SK-N-MC (cell line): Measurements from ENCODE around the gene FRMD6.

Experiments used
- DNase-seq: peaks from one replicate; pipeline ENCODE4 v3.0.0-alpha.2; 2011; ENCODE audit warnings: low read depth, low spot score
- H3K27ac ChIP-seq: fragments of 200-600 bp; sonication (generic); 2 replicates; pipeline ENCODE4 v1.5.1; 2016; ENCODE audit warnings: mixed run types
- H3K36me3 ChIP-seq: fragments of 200-600 bp; sonication (generic); 2 replicates; pipeline ENCODE4 v1.6.1; 2017; ENCODE audit warnings: antibody characterized with exemption, low read length, mixed read lengths; ENCODE audit not compliant: insufficient read depth
- H3K4me3 ChIP-seq: fragments of 200-600 bp; sonication (generic); 2 replicates; pipeline ENCODE4 v1.5.1; 2016
- H3K9ac ChIP-seq: fragments of 200-600 bp; sonication (generic); 2 replicates; pipeline ENCODE4 v1.8.0; 2017; ENCODE audit warnings: mixed run types, mixed read lengths; ENCODE audit not compliant: insufficient read length
- H3K9me3 ChIP-seq: fragments of 200-600 bp; sonication (generic); 2 replicates; pipeline ENCODE4 v1.6.1; 2017; ENCODE audit warnings: low read depth, mild to moderate bottlenecking, antibody characterized with exemption, low read length, moderate library complexity, mixed read lengths
- EZH2 ChIP-seq: fragments of 200-600 bp; sonication (generic); IDR thresholded peaks from one replicate; pipeline ENCODE4 v1.6.1; 2017; ENCODE audit warnings: antibody characterized with exemption
- FOXP2 ChIP-seq: optimal IDR thresholded peaks from 2 replicates; pipeline ENCODE3; 2011; ENCODE audit warnings: mild to moderate bottlenecking, moderate library complexity; ENCODE audit not compliant: insufficient read depth; ENCODE audit errors: extremely low read length, control extremely low read depth
- POLR2AphosphoS5 ChIP-seq: IDR thresholded peaks from 2 replicates; pipeline ENCODE4 v1.6.1; 2012; ENCODE audit warnings: mild to moderate bottlenecking, low read depth, low read length, borderline replicate concordance

The FRMD6 gene

DNA sequence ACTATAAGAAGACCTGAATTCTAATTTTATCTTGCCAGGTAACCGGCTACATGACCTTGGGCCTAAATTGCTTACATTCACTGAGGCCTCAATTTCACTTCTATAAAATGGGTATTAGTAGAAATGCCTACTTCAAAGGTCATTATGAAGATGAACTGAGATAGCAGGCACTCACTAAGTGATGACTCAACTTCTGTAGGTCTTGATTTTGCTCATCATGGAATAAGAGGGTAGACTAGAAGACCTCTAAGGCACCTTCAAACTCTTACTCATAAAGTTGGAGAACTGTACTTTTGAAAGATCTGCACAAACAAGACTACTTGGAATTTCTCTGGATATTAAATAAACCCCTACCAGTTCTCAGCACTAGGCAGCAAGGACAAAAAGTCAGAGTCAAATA is 39.3 kb upstream of the FRMD6 start:
- H3K9me3 ChIP-seq, result no peaks in the 10 kb centered on the region
- H3K9ac ChIP-seq, result no peak overlapping the region
- TF ChIP-seq POLR2AphosphoS5 (no peak), EZH2 (no peak), FOXP2 (no peak)
- DNase-seq, result no peak
- H3K4me3 ChIP-seq, result no peak overlapping the region
- H3K36me3 ChIP-seq, result no peaks in the 10 kb centered on the region
- no peak overlapping the region for H3K27ac ChIP-seq

DNA sequence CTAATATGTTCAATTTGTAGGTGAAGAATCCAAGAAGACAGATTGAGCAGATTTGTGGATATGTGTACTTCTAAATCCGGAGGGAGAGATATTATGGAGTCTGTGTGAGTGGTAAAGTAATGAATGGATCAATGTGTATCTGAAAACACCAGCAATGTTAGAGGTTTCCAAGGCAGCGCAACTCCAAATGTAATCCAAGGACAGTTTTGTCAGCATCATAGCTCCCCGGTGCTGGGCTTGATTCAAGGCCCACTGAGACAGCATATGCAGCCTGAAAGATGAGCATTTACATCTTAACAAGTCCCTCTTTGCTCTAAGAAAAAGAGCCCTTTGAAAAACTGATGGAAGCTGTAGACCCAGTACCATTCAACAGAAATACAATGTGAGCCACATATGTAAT is 38.3 kb upstream of the FRMD6 start:
- H3K9me3 ChIP-seq, result no peaks in the 10 kb centered on the region
- no peaks in the 10 kb centered on the region for H3K36me3 ChIP-seq
- no peak overlapping the region for H3K9ac ChIP-seq
- DNase-seq, result no peak
- H3K4me3 ChIP-seq, result no peak overlapping the region
- TF ChIP-seq FOXP2, result no peak
- no peak for TF ChIP-seq EZH2
- no peak for TF ChIP-seq POLR2AphosphoS5
- no peak overlapping the region for H3K27ac ChIP-seq

- Histone ChIP-seq H3K36me3 (no peaks in the 10 kb centered on the region), H3K9ac (no peak overlapping the region), H3K9me3 (no peaks in the 10 kb centered on the region), H3K4me3 (no peak overlapping the region), H3K27ac (no peak overlapping the region)
- DNase-seq, result no peak
- TF ChIP-seq FOXP2 (no peak), EZH2 (no peak), POLR2AphosphoS5 (no peak)
Observed at GRCh38 chr14:51614707-51615106, 37.0 kb upstream of the FRMD6 start.

GRCh38 chr14:51616256-51616655 is 35.5 kb upstream of the FRMD6 start:
- H3K9ac ChIP-seq, result no peak overlapping the region
- DNase-seq, result no peak
- no peak overlapping the region for H3K4me3 ChIP-seq
- H3K36me3 ChIP-seq, result no peaks in the 10 kb centered on the region
- H3K9me3 ChIP-seq, result no peaks in the 10 kb centered on the region
- H3K27ac ChIP-seq, result no peak overlapping the region
- TF ChIP-seq EZH2, result no peak
- no peak for TF ChIP-seq POLR2AphosphoS5
- no peak for TF ChIP-seq FOXP2

DNA sequence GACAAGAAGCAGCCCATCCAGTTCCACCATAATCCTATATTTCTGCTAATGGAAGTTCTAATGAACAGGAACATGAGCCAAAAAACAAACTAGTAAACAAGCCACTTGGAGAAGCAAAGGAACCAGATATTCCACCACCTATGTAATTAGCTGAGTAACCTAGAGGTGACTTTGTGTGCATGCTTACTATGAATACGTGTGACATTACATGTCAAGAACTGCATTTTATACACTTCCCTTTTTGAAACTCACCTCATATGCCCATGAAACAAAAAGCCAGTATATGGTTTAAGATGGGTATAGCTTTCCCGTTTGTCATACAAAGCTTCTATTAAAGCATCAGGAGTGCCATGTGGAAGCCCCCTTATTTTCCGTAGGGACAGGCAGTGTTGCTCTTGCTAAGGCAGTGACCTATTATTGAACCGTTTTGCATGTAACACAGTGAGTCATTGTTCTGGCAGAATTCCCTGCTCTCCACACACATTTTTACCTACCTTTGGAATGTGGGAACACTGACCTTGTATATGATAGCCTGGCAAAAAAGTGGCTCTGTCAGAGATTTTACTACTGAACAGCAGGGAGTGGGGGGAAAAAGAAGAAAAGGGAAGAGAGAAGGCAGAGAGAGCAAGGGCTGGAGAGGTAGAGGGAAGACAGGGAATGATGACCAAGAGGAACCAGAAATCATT is 34.8 kb upstream of the FRMD6 start:
- Histone ChIP-seq H3K9ac (no peak overlapping the region), H3K4me3 (no peak overlapping the region), H3K27ac (no peak overlapping the region), H3K36me3 (no peaks in the 10 kb centered on the region), H3K9me3 (no peaks in the 10 kb centered on the region)
- no peak for DNase-seq
- no peak for TF ChIP-seq FOXP2
- TF ChIP-seq EZH2, result no peak
- TF ChIP-seq POLR2AphosphoS5, result no peak

DNA sequence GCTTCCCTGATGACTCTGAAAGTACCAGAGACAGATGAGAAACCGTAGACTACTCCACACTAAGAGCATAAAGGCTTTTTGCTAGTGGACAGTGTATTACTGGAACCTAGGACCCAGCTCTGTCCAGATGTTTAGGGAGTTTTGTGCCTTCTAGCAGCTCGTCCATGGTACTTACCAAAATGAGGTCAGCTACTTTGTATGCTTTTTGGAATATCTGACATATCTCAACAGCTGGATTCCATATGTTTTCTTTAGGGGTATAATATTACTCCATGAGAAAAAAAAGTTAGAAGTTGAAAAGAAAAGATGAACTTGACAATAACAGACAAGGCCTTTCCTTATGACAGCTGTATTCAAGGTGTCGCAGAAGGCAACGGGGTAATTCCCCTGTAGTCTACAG is 32.1 kb upstream of the FRMD6 start:
- Histone ChIP-seq H3K9ac (no peak overlapping the region), H3K9me3 (no peaks in the 10 kb centered on the region), H3K36me3 (no peaks in the 10 kb centered on the region), H3K27ac (no peak overlapping the region), H3K4me3 (no peak overlapping the region)
- TF ChIP-seq POLR2AphosphoS5, result no peak
- no peak for DNase-seq

DNA sequence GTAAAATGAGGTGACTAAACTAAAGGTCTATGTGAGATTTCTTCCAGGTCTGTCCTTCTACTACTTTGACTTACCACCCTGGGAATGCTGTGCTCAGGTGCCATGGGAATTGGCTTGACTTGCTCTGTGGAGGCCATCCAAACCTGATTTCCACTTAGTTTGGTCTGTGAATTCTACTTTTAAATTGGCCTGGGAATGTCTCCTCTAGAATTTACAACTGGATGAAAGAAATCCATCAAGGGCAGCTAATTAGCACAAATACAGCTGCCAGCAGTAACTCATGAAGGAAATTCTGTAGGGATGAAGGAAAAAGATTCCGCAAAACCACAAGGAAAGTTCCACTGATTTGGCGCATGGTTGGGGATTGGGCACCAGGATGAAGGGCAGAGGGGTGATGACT is 31.7 kb upstream of the FRMD6 start:
- no peaks in the 10 kb centered on the region for H3K9me3 ChIP-seq
- no peak overlapping the region for H3K27ac ChIP-seq
- no peaks in the 10 kb centered on the region for H3K36me3 ChIP-seq
- no peak for DNase-seq
- H3K9ac ChIP-seq, result no peak overlapping the region
- TF ChIP-seq EZH2 (no peak), FOXP2 (no peak), POLR2AphosphoS5 (no peak)
- H3K4me3 ChIP-seq, result no peak overlapping the region

DNA sequence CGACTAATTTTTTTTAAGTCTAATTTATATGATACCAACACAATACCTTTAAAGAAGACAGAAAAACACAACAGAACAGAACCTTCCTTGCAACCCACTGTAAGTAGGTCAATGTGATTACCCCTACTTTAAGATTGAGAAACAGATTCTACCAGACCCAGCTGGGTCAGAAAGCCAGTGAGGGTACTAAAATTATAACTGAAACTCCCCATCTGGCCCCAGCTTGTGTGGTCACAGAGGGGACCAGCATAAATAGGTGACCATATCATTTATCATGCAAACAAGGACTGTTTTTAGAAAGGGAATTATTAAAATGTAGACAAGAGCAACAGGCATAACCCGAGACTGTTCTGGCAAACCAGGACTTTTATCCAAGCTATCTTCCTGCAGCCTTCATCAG is 30.1 kb upstream of the FRMD6 start:
- no peak for DNase-seq
- Histone ChIP-seq H3K36me3 (no peaks in the 10 kb centered on the region), H3K9me3 (no peaks in the 10 kb centered on the region), H3K9ac (no peak overlapping the region), H3K4me3 (no peak overlapping the region), H3K27ac (no peak overlapping the region)
- TF ChIP-seq EZH2 (no peak), POLR2AphosphoS5 (no peak), FOXP2 (no peak)

GRCh38 chr14:51622376-51622775 is 29.3 kb upstream of the FRMD6 start:
- no peak for DNase-seq
- H3K4me3 ChIP-seq, result no peak overlapping the region
- H3K36me3 ChIP-seq, result no peaks in the 10 kb centered on the region
- no peak for TF ChIP-seq POLR2AphosphoS5
- no peak for TF ChIP-seq FOXP2
- TF ChIP-seq EZH2, result no peak
- no peaks in the 10 kb centered on the region for H3K9me3 ChIP-seq
- no peak overlapping the region for H3K9ac ChIP-seq
- H3K27ac ChIP-seq, result no peak overlapping the region
